GM18873 (cell line): Measurements from ENCODE around the gene GNAI1.

Source experiments
- ATAC-seq: cut with Tn5 transposase; IDR thresholded peaks from one replicate; pipeline ENCODE4 v1.9.1; 2021; ENCODE audit warnings: mild to moderate bottlenecking, moderate library complexity, moderate number of reproducible peaks; ENCODE audit not compliant: unreplicated experiment, low FRiP score

Gene GNAI1

GRCh38 chr7:80131675-80132435 is 2.8 kb upstream of the GNAI1 start:
- no peak for ATAC-seq

GRCh38 chr7:80132594-80132993 is 2.0 kb upstream of the GNAI1 start:
- no peak for ATAC-seq

GRCh38 chr7:80133361-80134114 is 1.1 kb upstream of the GNAI1 start:
- ATAC-seq, result no peak

DNA sequence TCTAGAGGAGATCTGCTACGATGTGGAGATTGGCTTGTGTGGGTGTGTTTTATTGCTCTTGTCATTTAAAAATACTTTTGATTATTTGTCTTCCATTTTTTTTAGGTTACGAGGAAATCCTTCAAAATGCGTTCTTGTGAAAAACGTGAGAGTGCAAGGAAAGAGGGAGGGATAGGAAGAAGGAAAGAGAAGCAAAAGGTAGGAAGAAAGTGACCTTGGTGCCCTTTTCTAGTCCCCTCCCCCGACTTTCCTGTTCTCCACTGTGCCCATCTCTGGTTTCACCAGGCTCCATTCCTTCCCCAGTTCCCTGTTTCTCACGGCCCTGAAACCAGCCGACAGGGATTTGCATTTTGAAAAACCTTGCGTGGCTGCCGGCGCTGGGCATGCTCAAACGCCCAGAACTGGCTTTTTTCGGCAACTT is 506 bp upstream of the GNAI1 start:
- no peak for ATAC-seq

DNA sequence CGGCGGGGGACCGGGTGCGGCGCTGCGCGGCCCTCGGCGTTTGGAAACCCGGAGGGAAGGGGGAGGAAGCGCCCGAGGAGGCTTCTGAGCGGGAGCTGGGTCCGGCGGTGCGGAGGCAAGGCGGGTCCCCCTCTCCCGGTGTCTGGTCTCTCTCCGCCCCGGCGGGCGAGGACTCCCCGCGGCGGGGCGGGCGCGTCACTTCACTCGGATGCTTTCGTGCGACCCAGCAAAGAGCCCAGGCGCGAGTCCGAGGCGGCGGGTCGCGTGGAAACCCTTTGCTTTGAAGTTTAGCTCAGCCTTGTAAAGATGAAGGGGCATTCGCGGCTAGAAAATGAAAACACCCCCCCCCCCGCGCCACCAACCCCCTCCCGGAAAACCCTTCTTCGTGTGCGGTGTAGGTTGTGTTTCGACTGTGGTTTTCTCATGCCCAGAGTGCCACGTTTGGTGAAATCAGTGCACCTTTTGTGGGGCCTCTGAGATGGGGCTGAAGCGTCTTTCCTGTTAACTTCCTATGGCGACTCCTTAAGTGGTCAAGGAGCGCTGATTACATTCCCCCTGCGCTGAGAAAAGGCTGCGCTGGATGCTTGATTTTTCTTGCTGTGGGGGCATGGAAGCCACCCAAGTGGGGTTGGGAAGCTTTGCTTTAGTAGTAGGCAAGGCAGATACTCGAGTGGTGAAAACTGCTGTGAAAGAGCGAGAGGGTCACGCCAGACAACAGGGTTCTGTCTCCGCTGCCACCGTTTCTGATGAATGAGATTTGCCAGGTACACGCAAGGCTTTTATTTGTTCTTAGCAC is 876 bp downstream of the GNAI1 start:
- no peak for ATAC-seq

- peak; percentile 48 for ATAC-seq
Measured at GRCh38 chr7:80136261-80137055, 1.8 kb downstream of the GNAI1 start.

DNA sequence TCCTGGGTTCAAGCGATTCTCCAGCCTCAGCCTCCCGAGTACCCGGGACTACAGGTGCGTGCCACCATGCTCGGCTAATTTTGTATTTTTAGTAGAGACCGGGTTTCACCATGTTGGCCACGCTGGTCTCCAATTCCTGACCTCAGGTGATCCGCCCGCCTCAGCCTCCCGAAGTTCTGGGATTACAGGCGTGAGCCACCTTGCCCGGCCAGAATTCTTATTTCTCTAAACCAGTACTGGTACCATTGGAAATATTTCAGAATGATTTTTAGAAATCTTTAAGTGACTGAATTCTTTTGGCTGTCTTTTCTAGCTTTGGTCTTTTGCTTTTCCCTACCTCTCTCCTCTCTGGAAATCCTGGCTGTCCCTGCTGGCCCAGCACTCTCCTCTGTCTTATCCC is 2.8 kb downstream of the GNAI1 start:
- ATAC-seq, result no peak

- no peak for ATAC-seq
Measured at GRCh38 chr7:80139236-80139635, 4.6 kb downstream of the GNAI1 start.

DNA sequence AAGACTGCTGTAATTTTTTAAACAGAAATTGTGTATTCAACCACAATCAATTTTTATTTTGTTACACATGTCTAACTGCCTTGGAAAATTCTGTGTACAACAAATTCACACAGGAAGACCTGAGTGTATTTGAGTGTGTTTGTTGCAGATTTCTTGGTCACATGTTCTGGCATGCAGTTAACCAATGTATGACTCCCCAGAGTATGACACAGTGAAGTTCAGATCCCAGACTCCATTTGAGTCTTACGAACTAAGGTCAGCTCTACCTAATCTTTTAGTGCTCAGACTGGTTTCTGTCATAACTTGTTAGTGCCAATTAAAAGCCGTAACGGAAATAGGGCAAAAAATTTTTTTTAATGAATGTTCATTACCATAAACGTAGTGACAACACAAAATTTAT is 5.8 kb downstream of the GNAI1 start:
- ATAC-seq, result no peak

DNA sequence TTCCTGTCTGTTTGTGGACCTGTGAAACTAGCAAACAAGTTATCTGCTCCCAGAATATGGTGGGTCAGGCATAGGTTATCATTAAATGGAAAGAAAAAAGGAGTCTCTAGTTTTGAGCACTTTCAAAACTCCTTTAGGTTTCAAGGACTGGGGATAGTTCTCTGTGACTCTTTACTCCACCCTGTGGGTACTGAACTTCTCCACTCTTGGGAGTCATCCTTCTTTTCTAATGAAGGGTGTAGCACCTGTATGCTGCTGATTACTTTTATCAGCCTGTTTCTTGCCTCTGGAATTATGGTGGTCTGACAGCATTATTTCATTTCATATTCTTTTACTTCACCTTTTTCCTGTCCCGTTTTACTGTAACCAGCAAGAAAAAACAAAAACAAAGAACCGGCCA is 6.7 kb downstream of the GNAI1 start:
- no peak for ATAC-seq

DNA sequence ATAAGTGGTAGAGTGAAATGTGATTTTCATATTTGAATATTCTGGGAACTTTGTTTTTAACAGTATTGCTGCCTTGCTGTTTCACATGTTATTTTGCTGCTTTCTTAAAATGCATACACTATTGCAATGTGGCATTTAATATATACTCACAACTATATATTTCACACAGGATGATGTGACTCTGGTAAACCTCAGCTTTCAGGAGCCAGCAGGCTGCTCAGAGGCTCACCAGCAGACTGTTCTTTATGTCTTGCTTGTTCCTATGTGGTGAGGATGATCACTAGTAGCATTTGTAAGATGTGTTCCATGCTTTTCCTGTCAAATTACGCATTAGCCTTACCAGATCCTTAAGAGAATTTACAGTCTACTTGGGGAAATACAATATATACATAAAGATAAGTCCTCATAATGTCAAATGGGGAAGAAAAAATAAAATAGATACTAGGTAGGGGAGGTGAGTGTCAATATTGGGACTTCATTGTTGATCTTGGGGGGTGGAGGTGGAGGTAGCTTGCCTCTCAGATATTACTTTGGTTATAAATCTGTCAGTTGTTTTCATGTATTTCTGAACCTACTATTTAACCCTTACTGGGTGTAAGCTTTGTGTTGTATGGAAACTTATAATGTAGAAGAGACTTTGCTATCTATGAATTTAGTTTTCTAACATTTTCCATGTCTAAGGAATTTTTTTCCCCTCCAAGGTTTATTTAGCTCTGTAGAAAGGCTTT is 8.4 kb downstream of the GNAI1 start:
- ATAC-seq, result no peak

DNA sequence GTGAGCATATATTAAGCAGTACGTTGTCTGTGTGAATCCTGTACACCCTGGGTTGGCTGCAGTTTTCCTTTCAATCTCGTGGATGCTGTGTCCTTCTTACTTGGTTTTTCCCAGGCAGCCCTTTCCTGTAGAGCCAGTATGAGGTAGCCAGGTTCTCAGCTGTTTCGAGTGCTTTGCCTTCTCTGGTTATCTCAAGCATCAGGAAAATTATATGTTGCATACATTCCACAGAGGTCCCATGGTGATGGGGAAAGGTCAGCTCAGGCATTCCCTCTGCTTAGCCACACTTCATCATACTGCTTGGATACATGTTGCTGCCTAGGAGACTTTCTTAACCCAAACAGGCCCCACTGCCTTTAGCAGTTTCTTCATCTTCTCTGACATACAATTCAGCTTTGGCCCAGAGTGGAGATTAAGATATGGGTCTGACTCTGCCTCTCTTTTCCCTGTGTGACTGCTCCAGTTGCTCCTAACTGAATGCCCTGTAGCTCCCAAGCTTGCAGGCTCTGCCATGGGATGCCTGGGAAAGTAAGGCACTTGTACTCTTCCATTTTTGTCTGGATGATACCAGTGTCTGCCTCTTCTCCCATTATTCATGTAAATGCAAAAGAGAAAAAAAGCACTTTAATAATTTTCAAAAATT is 11.3 kb downstream of the GNAI1 start:
- no peak for ATAC-seq

- no peak for ATAC-seq
Measured at GRCh38 chr7:80146545-80147182, 12.0 kb downstream of the GNAI1 start.

- ATAC-seq, result no peak
Measured at GRCh38 chr7:80147543-80148391, 13.1 kb downstream of the GNAI1 start.

DNA sequence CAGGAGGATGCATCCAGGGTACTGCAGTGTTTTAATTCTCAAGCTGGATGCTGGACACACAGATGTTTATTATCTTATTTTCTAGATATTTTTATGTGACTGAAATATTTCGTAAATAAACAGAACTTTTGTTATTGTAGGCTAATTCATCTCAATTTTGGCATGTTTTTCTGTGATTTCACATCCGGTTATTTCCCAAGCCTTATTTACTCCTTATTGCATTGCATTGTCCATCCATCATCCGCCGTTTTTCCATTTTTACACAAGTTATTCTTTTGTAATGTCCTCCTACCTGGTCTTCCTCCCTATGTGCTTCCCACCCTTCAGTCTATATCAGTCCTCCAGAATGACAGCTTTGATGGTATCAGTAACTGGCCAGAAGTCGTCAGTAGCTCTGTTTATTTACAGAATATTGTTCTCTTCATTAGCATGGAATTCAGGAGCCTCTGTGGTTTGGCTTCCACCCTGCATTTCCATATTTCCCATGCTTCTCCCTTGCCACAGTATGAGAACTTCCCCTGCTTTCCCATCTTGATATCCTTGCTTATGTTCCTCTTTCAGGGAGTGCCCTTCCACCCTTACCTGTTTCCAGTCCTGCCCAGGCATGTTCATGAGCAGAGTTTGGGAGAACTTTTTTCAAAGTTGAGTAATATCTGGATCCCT is 16.1 kb downstream of the GNAI1 start:
- no peak for ATAC-seq

GRCh38 chr7:80151274-80151665 is 16.6 kb downstream of the GNAI1 start:
- no peak for ATAC-seq

DNA sequence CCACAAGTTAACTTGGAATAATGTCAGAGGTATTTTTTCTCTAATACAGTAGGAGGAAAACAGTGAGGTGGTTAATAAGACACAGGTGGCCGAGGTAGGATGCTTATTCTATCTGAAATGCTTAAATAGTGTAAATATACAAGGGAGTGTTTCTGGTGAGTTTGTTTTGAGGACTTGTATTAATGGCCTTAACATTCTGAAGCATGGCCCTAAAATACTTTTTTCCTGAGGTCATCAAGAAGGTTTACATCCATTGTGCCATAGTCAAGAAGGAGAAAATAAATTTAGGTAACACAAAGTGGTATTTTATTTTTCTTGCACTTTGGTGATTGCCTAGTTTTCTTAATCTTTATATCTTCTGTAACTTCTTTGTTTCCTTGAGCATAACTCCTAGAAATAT is 18.8 kb downstream of the GNAI1 start:
- no peak for ATAC-seq
